ENCODE data around the gene DIAPH1. TPM values are rescaled to one million over a fixed set of nuclear protein-coding genes. Genes with fewer than 3 reads are reported as not detected.

DIAPH1 gene
- total and polyA plus RNA-seq, 4 donors, result 51.5 to 74.7 (median 70.9) TPM

DNA sequence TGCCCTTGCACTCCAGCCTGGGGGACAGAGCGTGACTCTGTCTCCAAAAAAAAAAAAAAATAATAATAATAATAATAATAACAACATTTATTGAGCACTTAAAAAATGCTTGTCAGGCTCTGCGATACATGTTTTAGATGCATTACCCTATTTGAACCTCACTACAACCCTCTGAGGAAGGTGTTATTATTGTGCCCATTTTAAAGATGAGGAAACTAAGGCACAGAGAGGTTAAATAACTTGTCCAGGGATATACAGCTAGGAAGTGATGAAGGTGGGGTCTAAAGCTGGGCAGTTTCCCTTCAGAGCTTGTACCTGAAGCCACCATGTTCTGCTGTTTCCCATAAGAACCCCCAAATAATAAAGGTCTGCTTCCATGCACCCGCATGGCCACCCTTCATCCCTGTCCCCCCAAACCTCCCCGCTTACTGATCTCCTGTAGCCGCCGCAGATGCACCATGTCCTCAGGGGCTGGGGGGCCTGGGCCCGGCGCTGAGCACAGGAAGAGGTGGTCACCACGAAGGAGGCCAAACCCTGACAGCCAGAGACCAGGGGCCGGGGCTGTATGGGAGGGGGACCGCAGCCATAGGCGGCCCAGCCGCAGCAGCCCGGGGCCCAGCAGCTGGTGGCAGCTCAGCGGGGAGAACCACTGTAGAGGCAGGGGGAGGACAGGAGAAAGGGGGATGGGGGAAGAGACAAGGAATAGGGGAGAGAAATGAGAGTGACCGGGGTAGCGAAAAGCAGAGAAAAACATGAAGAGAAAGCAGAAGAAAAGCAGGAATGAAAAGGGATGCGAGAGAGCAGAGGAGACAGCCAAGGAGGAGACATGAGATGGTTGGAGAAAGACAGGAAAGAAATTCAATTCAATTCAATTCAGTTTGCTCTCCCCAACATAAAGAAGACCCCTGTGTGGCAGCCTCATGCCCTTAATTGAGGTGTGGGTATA lies 47.5 kb upstream of the DIAPH1 start:
- Histone ChIP-seq H3K9me3 (ENCODE audit: control insufficient read depth in 4 of 4, low read length in 3 of 4) (no peaks in the 10 kb centered on the region), H3K4me3 (ENCODE audit: low read depth in 1 of 3, low read length in 3 of 3) (no peak overlapping the region), H3K27ac (ENCODE audit: low read depth in 1 of 2, low read length in 2 of 2) (no peak overlapping the region), H3K27me3 (ENCODE audit: control insufficient read depth in 4 of 4, insufficient read depth in 4 of 4, low read length in 3 of 4) (no peaks in the 10 kb centered on the region), H3K9ac (ENCODE audit: low read depth in 1 of 2, low read length in 2 of 2) (no peak overlapping the region), H3K36me3 (ENCODE audit: control insufficient read depth in 4 of 4, insufficient read depth in 3 of 4, low read depth in 1 of 4, low read length in 3 of 4) (peaks cover 0 to 2% (median 0%) of the 10 kb centered on the region in 4 donors), H3K4me1 (ENCODE audit: control insufficient read depth in 4 of 4, insufficient read depth in 4 of 4, low read length in 3 of 4) (peaks cover 0 to 21% (median 16%) of the 10 kb centered on the region in 4 donors)
- no peak for DNase-seq (ENCODE audit: low spot score)
- WGBS, result 95% methylated on average over 18 of the region's 18 CpGs
- TF ChIP-seq TAF1 (conservative IDR thresholded peaks at IDR 0.05), result no peak
- no peak for TF ChIP-seq REST (IDR thresholded peaks at IDR 0.05)
- TF ChIP-seq GABPA (IDR thresholded peaks at IDR 0.05 in 1 of 2, conservative IDR thresholded peaks at IDR 0.05 in 1 of 2), result no peak
- TF ChIP-seq, protein P1, sequence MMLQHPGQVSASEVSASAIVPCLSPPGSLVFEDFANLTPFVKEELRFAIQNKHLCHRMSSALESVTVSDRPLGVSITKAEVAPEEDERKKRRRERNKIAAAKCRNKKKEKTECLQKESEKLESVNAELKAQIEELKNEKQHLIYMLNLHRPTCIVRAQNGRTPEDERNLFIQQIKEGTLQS (IDR thresholded peaks at IDR 0.05), result no peak
- no peak for TF ChIP-seq FOXA1 (IDR thresholded peaks at IDR 0.05)
- TF ChIP-seq RAD21 (IDR thresholded peaks at IDR 0.05), result no peak
- no peak for TF ChIP-seq MAX (IDR thresholded peaks at IDR 0.05)
- TF ChIP-seq HNF4G (IDR thresholded peaks at IDR 0.05), result no peak
- TF ChIP-seq ZBTB33 (IDR thresholded peaks at IDR 0.05), result no peak
- no peak for TF ChIP-seq EGR1 (IDR thresholded peaks at IDR 0.05; ENCODE audit: low read depth in 2 of 2)
- TF ChIP-seq NR2F2 (IDR thresholded peaks at IDR 0.05), result no peak
- TF ChIP-seq JUND (IDR thresholded peaks at IDR 0.05), result no peak
- no peak for TF ChIP-seq HNF4A (conservative IDR thresholded peaks at IDR 0.05)
- TF ChIP-seq SP1 (IDR thresholded peaks at IDR 0.05), result no peak
- TF ChIP-seq, protein P2, sequence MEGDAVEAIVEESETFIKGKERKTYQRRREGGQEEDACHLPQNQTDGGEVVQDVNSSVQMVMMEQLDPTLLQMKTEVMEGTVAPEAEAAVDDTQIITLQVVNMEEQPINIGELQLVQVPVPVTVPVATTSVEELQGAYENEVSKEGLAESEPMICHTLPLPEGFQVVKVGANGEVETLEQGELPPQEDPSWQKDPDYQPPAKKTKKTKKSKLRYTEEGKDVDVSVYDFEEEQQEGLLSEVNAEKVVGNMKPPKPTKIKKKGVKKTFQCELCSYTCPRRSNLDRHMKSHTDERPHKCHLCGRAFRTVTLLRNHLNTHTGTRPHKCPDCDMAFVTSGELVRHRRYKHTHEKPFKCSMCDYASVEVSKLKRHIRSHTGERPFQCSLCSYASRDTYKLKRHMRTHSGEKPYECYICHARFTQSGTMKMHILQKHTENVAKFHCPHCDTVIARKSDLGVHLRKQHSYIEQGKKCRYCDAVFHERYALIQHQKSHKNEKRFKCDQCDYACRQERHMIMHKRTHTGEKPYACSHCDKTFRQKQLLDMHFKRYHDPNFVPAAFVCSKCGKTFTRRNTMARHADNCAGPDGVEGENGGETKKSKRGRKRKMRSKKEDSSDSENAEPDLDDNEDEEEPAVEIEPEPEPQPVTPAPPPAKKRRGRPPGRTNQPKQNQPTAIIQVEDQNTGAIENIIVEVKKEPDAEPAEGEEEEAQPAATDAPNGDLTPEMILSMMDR (IDR thresholded peaks at IDR 0.05; ENCODE audit: low read depth, low read length, missing input control), result no peak
- no peak for TF ChIP-seq FOXA2 (IDR thresholded peaks at IDR 0.05)
- TF ChIP-seq RXRA (IDR thresholded peaks at IDR 0.05), result no peak

Measured in liver (tissue), 9 donors.